Activated T-cell treated with anti-CD3 and anti-CD28 coated beads, Interleukin-2, amount 50 U/mL, for 4 hours (primary cell): ENCODE results near the gene CCDC157. TPM values are rescaled to one million over a fixed set of nuclear protein-coding genes. Genes with fewer than 3 reads are reported as not detected.

Source experiments
- ATAC-seq, 2 donors: fragments of 200-7000 bp; cut with Tn5 transposase; one replicate each; pipeline ENCODE4 v1.10.0; 2021
- DNase-seq: peaks from one replicate; pipeline ENCODE4 v3.0.0-alpha.2; 2020
- H3K27me3 Mint-ChIP-seq: one replicate; pipeline ENCODE4 v1.8.0; 2021; ENCODE audit warnings: low read depth, mixed read lengths
- H3K36me3 Mint-ChIP-seq: one replicate; pipeline ENCODE4 v1.8.0; 2022; ENCODE audit warnings: mixed read lengths; ENCODE audit not compliant: insufficient read depth
- H3K4me1 Mint-ChIP-seq: one replicate; pipeline ENCODE4 v1.8.0; 2021; ENCODE audit warnings: low read depth, mixed read lengths
- H3K4me3 Mint-ChIP-seq: one replicate; pipeline ENCODE4 v1.8.0; 2021; ENCODE audit warnings: mild to moderate bottlenecking, moderate library complexity, mixed read lengths
- H3K9me3 Mint-ChIP-seq: one replicate; pipeline ENCODE4 v1.8.0; 2021; ENCODE audit warnings: mixed read lengths
- total RNA-seq, 3 donors: library from RNA; stranded (reverse); gene quantifications; one replicate each; pipeline ENCODE4 v1.2.1, GENCODE V29; 2021

The CCDC157 gene
- total RNA-seq, 3 donors from 2014 or later: 2.3 to 3.0 (median 2.6) TPM

DNA sequence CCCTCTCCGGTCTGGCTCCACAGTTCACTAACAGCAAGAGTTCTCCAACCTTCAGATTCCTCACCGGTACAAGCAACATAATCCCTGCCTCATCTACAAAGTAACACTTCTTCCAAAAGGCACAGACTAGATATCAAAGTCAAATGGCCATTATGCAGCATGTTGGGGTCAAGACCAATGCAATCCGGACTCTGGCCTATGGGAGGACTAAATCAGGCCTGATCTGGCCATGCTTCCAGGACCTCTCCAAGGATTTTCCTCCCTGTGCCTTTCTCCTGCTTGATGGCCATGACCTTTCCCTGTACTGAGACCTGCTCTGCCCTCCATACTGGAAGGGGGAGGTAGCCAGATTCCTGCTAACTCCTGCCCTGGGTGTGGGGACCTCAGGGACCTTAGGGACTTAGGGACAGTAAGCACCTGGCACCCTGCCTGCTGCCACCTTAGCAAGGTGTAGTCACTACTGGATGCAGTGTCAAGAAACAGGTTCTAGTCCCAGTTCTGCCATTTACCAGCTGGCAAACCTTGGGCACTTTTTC, 36.7 kb upstream of the CCDC157 start:
- no peak for DNase-seq
- ATAC-seq: no peak
- H3K27me3 Mint-ChIP-seq: no peaks in the 10 kb centered on the region
- H3K9me3 Mint-ChIP-seq: no peaks in the 10 kb centered on the region
- H3K36me3 Mint-ChIP-seq: peaks cover 22% of the 10 kb centered on the region
- H3K4me1 Mint-ChIP-seq: peaks cover 92% of the 10 kb centered on the region
- H3K4me3 Mint-ChIP-seq: no peak overlapping the region

DNA sequence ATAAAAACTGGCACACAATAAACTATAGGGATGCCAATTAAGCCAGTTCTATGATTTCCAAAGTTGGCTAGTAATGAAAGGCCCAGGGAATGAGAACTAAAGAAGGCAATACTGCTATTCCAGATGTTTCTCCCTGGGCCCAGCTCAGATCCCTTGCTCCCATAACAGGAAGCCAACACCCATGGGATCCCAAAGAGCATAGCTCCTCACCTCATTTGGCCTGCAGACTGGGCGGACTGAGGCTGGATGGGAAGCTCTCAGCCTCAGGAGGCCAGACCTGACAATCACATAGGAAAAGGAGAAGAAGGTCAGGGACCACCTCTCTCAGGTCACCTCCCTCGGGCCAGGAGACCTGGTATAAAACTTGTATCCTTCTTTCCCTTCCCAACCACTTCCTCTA, 35.3 kb upstream of the CCDC157 start:
- no peaks in the 10 kb centered on the region for H3K9me3 Mint-ChIP-seq

GRCh38 chr22:30323246-30323645, 33.6 kb upstream of the CCDC157 start:
- no peak for ATAC-seq
- Mint-ChIP-seq H3K27me3 (no peaks in the 10 kb centered on the region), H3K4me3 (no peak overlapping the region)

More for the DNA sequence above, 35.3 kb upstream of the CCDC157 start:
- ATAC-seq (no peak), DNase-seq (no peak)
- Mint-ChIP-seq H3K4me3 (no peak overlapping the region), H3K36me3 (peaks cover 16% of the 10 kb centered on the region), H3K27me3 (no peaks in the 10 kb centered on the region), H3K4me1 (peaks cover 87% of the 10 kb centered on the region)

DNA sequence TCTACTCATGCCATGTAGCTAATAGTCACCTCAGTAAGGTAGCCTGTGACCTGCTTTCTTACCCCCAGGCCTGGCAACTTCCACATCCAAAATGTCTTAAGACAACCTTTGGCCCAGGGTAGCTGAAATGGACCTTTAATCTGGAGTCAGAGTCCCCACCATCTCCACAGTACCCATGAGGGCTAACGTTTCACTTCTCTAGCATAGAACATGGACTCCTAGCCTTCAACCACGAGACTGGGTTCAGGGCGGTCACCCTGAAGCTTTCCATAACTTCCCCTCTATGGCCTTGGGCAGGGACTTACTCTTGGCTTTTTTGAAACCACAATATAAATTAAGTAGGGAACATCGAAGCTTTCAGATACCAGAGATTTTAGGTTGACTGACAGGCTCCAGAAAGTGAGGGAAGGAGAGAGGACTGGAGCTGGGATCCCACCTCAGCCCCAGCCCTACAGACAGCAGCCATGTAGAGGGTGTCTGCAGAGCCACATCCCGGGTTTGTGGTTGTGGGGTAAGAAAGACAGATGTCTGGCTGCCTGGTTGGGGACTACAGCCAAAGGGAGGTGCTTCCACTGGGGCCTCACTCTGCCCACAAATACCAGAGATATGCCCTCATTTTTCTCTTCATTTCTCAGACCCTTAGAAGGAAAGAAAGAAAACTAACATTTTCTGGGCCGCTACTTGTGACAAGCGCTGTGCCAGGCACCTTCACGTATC, 32.6 kb upstream of the CCDC157 start:
- Mint-ChIP-seq H3K27me3 (no peaks in the 10 kb centered on the region), H3K4me3 (peak overlapping the region; percentile 85), H3K4me1 (peaks cover 71% of the 10 kb centered on the region), H3K36me3 (peaks cover 8% of the 10 kb centered on the region), H3K9me3 (no peaks in the 10 kb centered on the region)
- ATAC-seq: no peak
- DNase-seq: no peak

More at GRCh38 chr22:30323246-30323645, 33.6 kb upstream of the CCDC157 start:
- H3K9me3 Mint-ChIP-seq: no peaks in the 10 kb centered on the region
- DNase-seq: no peak
- H3K36me3 Mint-ChIP-seq: peaks cover 14% of the 10 kb centered on the region
- H3K4me1 Mint-ChIP-seq: peaks cover 81% of the 10 kb centered on the region

- ATAC-seq: no peak
These were observed 31.6 kb upstream of the CCDC157 start for GRCh38 chr22:30325065-30325720.

DNA sequence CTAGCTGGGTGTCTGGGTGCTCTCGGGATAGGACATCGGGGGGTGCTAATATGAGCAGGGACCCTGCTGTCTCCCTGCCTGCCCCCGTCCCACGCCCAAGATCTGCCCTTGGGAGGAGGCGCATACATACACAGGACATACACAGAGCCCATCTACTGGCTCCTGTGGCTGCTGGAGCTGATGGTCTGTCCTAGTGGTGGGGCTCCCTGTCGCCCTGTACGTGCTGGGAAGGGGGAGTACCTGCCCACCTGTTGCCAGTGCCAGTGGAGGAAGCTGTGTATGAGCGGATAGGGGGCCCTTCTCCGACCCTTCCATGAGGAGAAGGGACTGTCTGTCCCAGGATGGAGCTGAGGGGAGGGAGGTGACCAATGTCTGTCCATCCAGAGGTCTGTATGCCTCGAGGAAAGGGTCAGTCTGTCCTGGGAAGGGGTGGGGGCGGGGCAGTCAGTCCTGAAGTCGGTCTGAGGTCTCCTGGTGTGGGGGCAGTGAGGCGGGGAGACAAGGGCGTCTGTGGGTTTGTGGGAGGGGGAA, 31.0 kb upstream of the CCDC157 start:
- Mint-ChIP-seq H3K4me1 (peaks cover 55% of the 10 kb centered on the region), H3K4me3 (peak overlapping the region; percentile 85), H3K36me3 (peaks cover 13% of the 10 kb centered on the region), H3K27me3 (no peaks in the 10 kb centered on the region), H3K9me3 (no peaks in the 10 kb centered on the region)
- no peak for ATAC-seq
- no peak for DNase-seq

More at GRCh38 chr22:30325065-30325720, 31.6 kb upstream of the CCDC157 start:
- Mint-ChIP-seq H3K27me3 (no peaks in the 10 kb centered on the region), H3K4me1 (peaks cover 61% of the 10 kb centered on the region), H3K9me3 (no peaks in the 10 kb centered on the region), H3K4me3 (peak overlapping the region; percentile 85), H3K36me3 (peaks cover 11% of the 10 kb centered on the region)
- DNase-seq: no peak

GRCh38 chr22:30326255-30326705, 30.5 kb upstream of the CCDC157 start:
- DNase-seq: peak; percentile 15
- peaks cover 50% of the 10 kb centered on the region for H3K4me1 Mint-ChIP-seq

GRCh38 chr22:30326706-30327362, 30.0 kb upstream of the CCDC157 start, which contains the start of gene TBC1D10A:
TSS of gene TBC1D10A (minus strand) at chr22:30326941. CDS start at chr22:30326881, 60 bp downstream.
- H3K36me3 Mint-ChIP-seq: peaks cover 13% of the 10 kb centered on the region
- DNase-seq: peak; percentile 92
- H3K4me1 Mint-ChIP-seq: peaks cover 45% of the 10 kb centered on the region
- no peaks in the 10 kb centered on the region for H3K9me3 Mint-ChIP-seq
- peak within 1 kb of the TSS; percentile 85 for H3K4me3 Mint-ChIP-seq
- H3K27me3 Mint-ChIP-seq: no peaks in the 10 kb centered on the region
- ATAC-seq: peak; percentile 85 to 89

More at GRCh38 chr22:30326255-30326705, 30.5 kb upstream of the CCDC157 start:
- Mint-ChIP-seq H3K27me3 (no peaks in the 10 kb centered on the region), H3K9me3 (no peaks in the 10 kb centered on the region), H3K36me3 (peaks cover 13% of the 10 kb centered on the region), H3K4me3 (peak overlapping the region; percentile 85)
- peak; percentile 30 to 34 for ATAC-seq

DNA sequence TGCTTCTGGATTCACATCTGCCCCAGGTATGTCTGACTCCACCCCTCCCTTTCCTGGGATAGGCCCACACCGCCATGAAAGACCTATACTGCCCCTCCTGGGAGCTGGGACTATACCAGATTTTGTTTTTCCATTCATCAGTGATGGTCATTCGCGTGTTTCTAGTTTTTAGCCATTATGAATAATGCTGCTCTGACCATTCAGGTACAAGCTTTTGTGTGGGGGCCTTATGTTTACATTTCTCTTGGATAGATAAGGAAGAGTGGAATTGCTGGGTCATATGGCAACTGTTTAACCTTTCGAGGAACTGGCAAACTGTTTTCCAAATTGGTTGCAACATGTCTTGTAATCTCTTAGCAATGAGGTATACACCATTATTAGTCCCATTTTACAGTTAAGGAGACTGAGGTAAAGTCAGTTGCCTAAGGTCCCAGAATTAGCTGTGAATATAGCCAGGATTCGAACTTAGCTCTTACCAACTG, 28.9 kb upstream of the CCDC157 start:
- Mint-ChIP-seq H3K4me1 (peaks cover 42% of the 10 kb centered on the region), H3K9me3 (no peaks in the 10 kb centered on the region), H3K27me3 (no peaks in the 10 kb centered on the region), H3K4me3 (peak overlapping the region; percentile 73), H3K36me3 (peaks cover 18% of the 10 kb centered on the region)
- ATAC-seq (no peak), DNase-seq (no peak)

- ATAC-seq: no peak
- H3K9me3 Mint-ChIP-seq: no peaks in the 10 kb centered on the region
- no peak overlapping the region for H3K4me3 Mint-ChIP-seq
- no peak for DNase-seq
- no peaks in the 10 kb centered on the region for H3K27me3 Mint-ChIP-seq
- H3K36me3 Mint-ChIP-seq: peaks cover 13% of the 10 kb centered on the region
- H3K4me1 Mint-ChIP-seq: peaks cover 42% of the 10 kb centered on the region
These were observed 28.2 kb upstream of the CCDC157 start for GRCh38 chr22:30328466-30329049.

GRCh38 chr22:30332551-30332950, 24.3 kb upstream of the CCDC157 start:
- no peak for ATAC-seq
- no peaks in the 10 kb centered on the region for H3K27me3 Mint-ChIP-seq
- peaks cover 41% of the 10 kb centered on the region for H3K36me3 Mint-ChIP-seq
- no peak for DNase-seq
- no peaks in the 10 kb centered on the region for H3K9me3 Mint-ChIP-seq
- no peak overlapping the region for H3K4me3 Mint-ChIP-seq
- peaks cover 34% of the 10 kb centered on the region for H3K4me1 Mint-ChIP-seq

DNA sequence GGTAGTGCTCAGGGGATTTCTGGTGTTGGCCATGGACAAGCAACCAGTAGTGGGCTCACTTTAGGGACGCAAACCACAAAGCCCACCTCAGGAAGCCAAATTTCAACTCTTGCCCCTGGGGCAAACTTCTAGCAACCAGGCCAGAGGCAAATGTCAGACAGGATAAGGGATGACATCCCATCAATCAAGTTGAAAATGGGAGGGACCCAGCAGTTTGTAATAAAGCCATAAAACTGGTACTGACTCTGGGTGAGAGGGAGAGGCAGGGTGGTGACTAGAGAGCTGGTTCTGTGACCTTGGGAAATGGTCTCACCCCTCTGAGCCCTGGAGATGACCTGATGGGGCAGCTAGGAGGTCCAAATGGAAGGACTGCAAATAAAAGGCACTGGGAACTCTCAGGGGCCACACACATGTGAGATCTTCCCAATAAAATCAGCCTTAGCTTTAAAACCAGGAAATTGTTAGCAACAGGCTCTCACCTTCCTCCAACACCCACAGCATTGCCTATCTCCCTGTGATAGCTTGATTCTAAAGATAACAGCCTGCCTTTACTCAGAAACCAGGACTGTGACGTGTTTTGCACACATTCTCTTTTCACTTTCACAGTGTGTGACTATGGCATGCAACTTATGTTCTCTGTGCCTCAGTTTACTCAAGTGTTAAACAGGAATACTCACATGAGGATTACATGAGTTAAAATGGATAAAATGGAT, 23.7 kb upstream of the CCDC157 start:
- no peak for DNase-seq
- Mint-ChIP-seq H3K27me3 (no peaks in the 10 kb centered on the region), H3K4me1 (peaks cover 29% of the 10 kb centered on the region), H3K9me3 (no peaks in the 10 kb centered on the region), H3K36me3 (peaks cover 46% of the 10 kb centered on the region), H3K4me3 (no peak overlapping the region)
- peak; percentile 52 to 54 for ATAC-seq

- no peak for DNase-seq
- H3K4me1 Mint-ChIP-seq: peaks cover 29% of the 10 kb centered on the region
- ATAC-seq: peak in 1 of 2 donors; percentile 37
- H3K9me3 Mint-ChIP-seq: no peaks in the 10 kb centered on the region
- peaks cover 49% of the 10 kb centered on the region for H3K36me3 Mint-ChIP-seq
- no peaks in the 10 kb centered on the region for H3K27me3 Mint-ChIP-seq
- H3K4me3 Mint-ChIP-seq: no peak overlapping the region
These were observed 23.1 kb upstream of the CCDC157 start for GRCh38 chr22:30333707-30334087.
